ENCODE measurements around the gene KIAA1328.
"Not testable (repeated sequence)": the region's sequence is repeated elsewhere in the genome, so short reads cannot be mapped to it uniquely, and the experiment has no call there.

Gene KIAA1328

GRCh38 chr18:36909282-36909681, 80.4 kb downstream of the KIAA1328 start:
- not testable (repeated sequence) for H3K36me3 ChIP-seq (ENCODE audit: insufficient read depth, low read length); H3K9ac ChIP-seq (ENCODE audit: low read length); H3K27ac ChIP-seq (ENCODE audit: low read depth, low read length); H3K9me3 ChIP-seq (ENCODE audit: low read length); H3K4me3 ChIP-seq (ENCODE audit: low read depth in 1 of 2, low read length in 2 of 2); H3K27me3 ChIP-seq (ENCODE audit: control insufficient read depth in 1 of 2, insufficient read depth in 2 of 2, low read length in 2 of 2); H3K4me1 ChIP-seq (ENCODE audit: insufficient read depth, low read length)

GRCh38 chr18:36912887-36913286, 84.0 kb downstream of the KIAA1328 start:
- no peaks in the 10 kb centered on the region for H3K9me3 ChIP-seq (ENCODE audit: low read length)
- no peak overlapping the region for H3K4me3 ChIP-seq (ENCODE audit: low read depth in 1 of 2, low read length in 2 of 2)
- no peaks in the 10 kb centered on the region for H3K27me3 ChIP-seq (ENCODE audit: control insufficient read depth in 1 of 2, insufficient read depth in 2 of 2, low read length in 2 of 2)
- no peak overlapping the region for H3K9ac ChIP-seq (ENCODE audit: low read length)
- no peaks in the 10 kb centered on the region for H3K36me3 ChIP-seq (ENCODE audit: insufficient read depth, low read length)
- no peak overlapping the region for H3K27ac ChIP-seq (ENCODE audit: low read depth, low read length)
- no peaks in the 10 kb centered on the region for H3K4me1 ChIP-seq (ENCODE audit: insufficient read depth, low read length)

GRCh38 chr18:36917907-36918306, 89.0 kb downstream of the KIAA1328 start:
- Histone ChIP-seq H3K36me3 (ENCODE audit: insufficient read depth, low read length) (no peaks in the 10 kb centered on the region), H3K4me3 (ENCODE audit: low read depth in 1 of 2, low read length in 2 of 2) (no peak overlapping the region), H3K4me1 (ENCODE audit: insufficient read depth, low read length) (no peaks in the 10 kb centered on the region), H3K9ac (ENCODE audit: low read length) (no peak overlapping the region), H3K27me3 (ENCODE audit: control insufficient read depth in 1 of 2, insufficient read depth in 2 of 2, low read length in 2 of 2) (no peaks in the 10 kb centered on the region), H3K9me3 (ENCODE audit: low read length) (no peaks in the 10 kb centered on the region), H3K27ac (ENCODE audit: low read depth, low read length) (no peak overlapping the region)

- H3K27me3 ChIP-seq (ENCODE audit: control insufficient read depth in 1 of 2, insufficient read depth in 2 of 2, low read length in 2 of 2) = no peaks in the 10 kb centered on the region
- no peak overlapping the region for H3K9ac ChIP-seq (ENCODE audit: low read length)
- no peak overlapping the region for H3K4me3 ChIP-seq (ENCODE audit: low read depth in 1 of 2, low read length in 2 of 2)
- H3K4me1 ChIP-seq (ENCODE audit: insufficient read depth, low read length) = no peaks in the 10 kb centered on the region
- no peaks in the 10 kb centered on the region for H3K9me3 ChIP-seq (ENCODE audit: low read length)
- no peak overlapping the region for H3K27ac ChIP-seq (ENCODE audit: low read depth, low read length)
- no peaks in the 10 kb centered on the region for H3K36me3 ChIP-seq (ENCODE audit: insufficient read depth, low read length)
Observed at GRCh38 chr18:36929601-36930000, 100.7 kb downstream of the KIAA1328 start.

GRCh38 chr18:36931106-36931505, 102.2 kb downstream of the KIAA1328 start:
- no peaks in the 10 kb centered on the region for H3K4me1 ChIP-seq (ENCODE audit: insufficient read depth, low read length)
- no peaks in the 10 kb centered on the region for H3K36me3 ChIP-seq (ENCODE audit: insufficient read depth, low read length)
- H3K9me3 ChIP-seq (ENCODE audit: low read length) = no peaks in the 10 kb centered on the region
- no peaks in the 10 kb centered on the region for H3K27me3 ChIP-seq (ENCODE audit: control insufficient read depth in 1 of 2, insufficient read depth in 2 of 2, low read length in 2 of 2)
- H3K4me3 ChIP-seq (ENCODE audit: low read depth in 1 of 2, low read length in 2 of 2) = no peak overlapping the region
- H3K27ac ChIP-seq (ENCODE audit: low read depth, low read length) = no peak overlapping the region
- no peak overlapping the region for H3K9ac ChIP-seq (ENCODE audit: low read length)

GRCh38 chr18:36933552-36933951, 104.6 kb downstream of the KIAA1328 start:
- Histone ChIP-seq H3K27ac (ENCODE audit: low read depth, low read length) (no peak overlapping the region), H3K4me1 (ENCODE audit: insufficient read depth, low read length) (no peaks in the 10 kb centered on the region), H3K9ac (ENCODE audit: low read length) (no peak overlapping the region), H3K27me3 (ENCODE audit: control insufficient read depth in 1 of 2, insufficient read depth in 2 of 2, low read length in 2 of 2) (no peaks in the 10 kb centered on the region), H3K4me3 (ENCODE audit: low read depth in 1 of 2, low read length in 2 of 2) (peak overlapping the region in 1 of 2 donors; percentile 7), H3K9me3 (ENCODE audit: low read length) (no peaks in the 10 kb centered on the region), H3K36me3 (ENCODE audit: insufficient read depth, low read length) (no peaks in the 10 kb centered on the region)

GRCh38 chr18:36934884-36935283, 106.0 kb downstream of the KIAA1328 start:
- Histone ChIP-seq H3K4me3 (ENCODE audit: low read depth in 1 of 2, low read length in 2 of 2) (no peak overlapping the region), H3K27me3 (ENCODE audit: control insufficient read depth in 1 of 2, insufficient read depth in 2 of 2, low read length in 2 of 2) (no peaks in the 10 kb centered on the region), H3K9me3 (ENCODE audit: low read length) (peaks cover 3% of the 10 kb centered on the region), H3K9ac (ENCODE audit: low read length) (no peak overlapping the region), H3K4me1 (ENCODE audit: insufficient read depth, low read length) (no peaks in the 10 kb centered on the region), H3K36me3 (ENCODE audit: insufficient read depth, low read length) (no peaks in the 10 kb centered on the region), H3K27ac (ENCODE audit: low read depth, low read length) (no peak overlapping the region)

- Histone ChIP-seq H3K9ac (ENCODE audit: low read length) (no peak overlapping the region), H3K4me1 (ENCODE audit: insufficient read depth, low read length) (no peaks in the 10 kb centered on the region), H3K36me3 (ENCODE audit: insufficient read depth, low read length) (no peaks in the 10 kb centered on the region), H3K27ac (ENCODE audit: low read depth, low read length) (no peak overlapping the region), H3K4me3 (ENCODE audit: low read depth in 1 of 2, low read length in 2 of 2) (no peak overlapping the region), H3K9me3 (ENCODE audit: low read length) (peaks cover 3% of the 10 kb centered on the region), H3K27me3 (ENCODE audit: control insufficient read depth in 1 of 2, insufficient read depth in 2 of 2, low read length in 2 of 2) (no peaks in the 10 kb centered on the region)
Observed at GRCh38 chr18:36942264-36942663, 113.3 kb downstream of the KIAA1328 start.

- Histone ChIP-seq H3K27me3 (ENCODE audit: control insufficient read depth in 1 of 2, insufficient read depth in 2 of 2, low read length in 2 of 2) (no peaks in the 10 kb centered on the region), H3K9me3 (ENCODE audit: low read length) (no peaks in the 10 kb centered on the region), H3K4me3 (ENCODE audit: low read depth in 1 of 2, low read length in 2 of 2) (no peak overlapping the region), H3K9ac (ENCODE audit: low read length) (no peak overlapping the region), H3K27ac (ENCODE audit: low read depth, low read length) (no peak overlapping the region), H3K4me1 (ENCODE audit: insufficient read depth, low read length) (no peaks in the 10 kb centered on the region), H3K36me3 (ENCODE audit: insufficient read depth, low read length) (no peaks in the 10 kb centered on the region)
Observed at GRCh38 chr18:36947820-36948348, 119.0 kb downstream of the KIAA1328 start.

- H3K9me3 ChIP-seq (ENCODE audit: low read length) = no peaks in the 10 kb centered on the region
- no peak overlapping the region for H3K27ac ChIP-seq (ENCODE audit: low read depth, low read length)
Observed at GRCh38 chr18:36950282-36950681, 121.4 kb downstream of the KIAA1328 start.

GRCh38 chr18:36950960-36951359, 122.0 kb downstream of the KIAA1328 start:
- Histone ChIP-seq H3K27me3 (ENCODE audit: control insufficient read depth in 1 of 2, insufficient read depth in 2 of 2, low read length in 2 of 2) (no peaks in the 10 kb centered on the region), H3K4me1 (ENCODE audit: insufficient read depth, low read length) (no peaks in the 10 kb centered on the region), H3K9ac (ENCODE audit: low read length) (no peak overlapping the region), H3K9me3 (ENCODE audit: low read length) (no peaks in the 10 kb centered on the region), H3K27ac (ENCODE audit: low read depth, low read length) (no peak overlapping the region), H3K4me3 (ENCODE audit: low read depth in 1 of 2, low read length in 2 of 2) (no peak overlapping the region), H3K36me3 (ENCODE audit: insufficient read depth, low read length) (no peaks in the 10 kb centered on the region)

More at GRCh38 chr18:36950282-36950681, 121.4 kb downstream of the KIAA1328 start:
- H3K27me3 ChIP-seq (ENCODE audit: control insufficient read depth in 1 of 2, insufficient read depth in 2 of 2, low read length in 2 of 2) = no peaks in the 10 kb centered on the region
- H3K36me3 ChIP-seq (ENCODE audit: insufficient read depth, low read length) = no peaks in the 10 kb centered on the region
- no peaks in the 10 kb centered on the region for H3K4me1 ChIP-seq (ENCODE audit: insufficient read depth, low read length)
- H3K4me3 ChIP-seq (ENCODE audit: low read depth in 1 of 2, low read length in 2 of 2) = no peak overlapping the region
- H3K9ac ChIP-seq (ENCODE audit: low read length) = no peak overlapping the region

GRCh38 chr18:36953047-36953446, 124.1 kb downstream of the KIAA1328 start:
- Histone ChIP-seq H3K27ac (ENCODE audit: low read depth, low read length) (no peak overlapping the region), H3K27me3 (ENCODE audit: control insufficient read depth in 1 of 2, insufficient read depth in 2 of 2, low read length in 2 of 2) (no peaks in the 10 kb centered on the region), H3K4me1 (ENCODE audit: insufficient read depth, low read length) (no peaks in the 10 kb centered on the region), H3K36me3 (ENCODE audit: insufficient read depth, low read length) (no peaks in the 10 kb centered on the region), H3K4me3 (ENCODE audit: low read depth in 1 of 2, low read length in 2 of 2) (no peak overlapping the region), H3K9me3 (ENCODE audit: low read length) (no peaks in the 10 kb centered on the region), H3K9ac (ENCODE audit: low read length) (no peak overlapping the region)
